ENCODE results near the gene ABI2. TPM values are rescaled to one million over a fixed set of nuclear protein-coding genes. Genes with fewer than 3 reads are reported as not detected.

ABI2 gene
- total RNA-seq, 1 experiment from 2014 or later, result 75.6 TPM

DNA sequence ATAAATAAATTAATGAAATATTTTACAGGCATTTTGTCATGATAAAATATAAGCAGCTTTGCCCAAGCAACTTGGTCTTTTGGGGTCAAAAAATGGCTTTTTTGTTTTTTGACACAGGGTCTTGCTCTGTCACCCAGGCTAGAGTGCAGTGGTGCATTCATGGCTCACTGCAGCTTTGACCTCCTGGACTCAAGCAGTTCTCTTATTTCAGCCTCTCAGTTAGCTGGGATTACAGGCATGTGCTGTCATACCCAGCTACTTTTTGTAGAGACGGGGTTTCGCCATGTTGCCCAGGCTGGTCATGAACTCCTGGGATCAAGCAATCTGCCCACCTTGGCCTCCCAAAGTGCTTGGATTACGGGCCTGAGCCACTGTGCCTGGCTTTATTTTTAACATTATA is 51.0 kb downstream of the ABI2 start:
- H3K4me1 ChIP-seq (ENCODE audit: control insufficient read depth in 1 of 2, insufficient read depth in 2 of 2, low read length in 2 of 2), result peaks cover 3% of the 10 kb centered on the region in 2 experiments; a peak in 1 of 4 replicates
- no peaks in the 10 kb centered on the region for H3K27me3 ChIP-seq (ENCODE audit: insufficient read depth, low read length)
- H3K4me2 ChIP-seq (ENCODE audit: low read length), result no peak overlapping the region
- no peak for ATAC-seq
- no peak overlapping the region for H2AFZ ChIP-seq (ENCODE audit: low read depth, low read length, poor library complexity, severe bottlenecking)
- H3K4me3 ChIP-seq (replicated peaks in 1 of 2; ENCODE audit: low read depth in 1 of 2, low read length in 2 of 2), result no peak overlapping the region
- peaks cover 39% of the 10 kb centered on the region for H3K79me2 ChIP-seq (ENCODE audit: insufficient read depth, low read length)
- CTCF ChIA-PET, result no interaction called here
- no peak for DNase-seq (ENCODE audit: low read depth, low spot score)
- no peaks in the 10 kb centered on the region for H3K9me2 ChIP-seq (ENCODE audit: insufficient read depth)
- no peak overlapping the region for H3K27ac ChIP-seq (ENCODE audit: low read depth, low read length)
- RAD21 ChIA-PET (ENCODE audit: low non-redundant PET in 1 of 2, low total read pairs in 2 of 2, uncharacterized antibody in 2 of 2, unreplicated experiment in 2 of 2), result no interaction called here
- POLR2A ChIA-PET, result no interaction called here
- H3K9ac ChIP-seq (ENCODE audit: low read length), result no peak overlapping the region
- H4K20me1 ChIP-seq (ENCODE audit: insufficient read depth), result no peaks in the 10 kb centered on the region; the same call in 1 of the 2 replicates
- H3K36me3 ChIP-seq (ENCODE audit: control insufficient read depth in 1 of 2, insufficient read depth in 2 of 2, low read length in 2 of 2), result no peaks in the 10 kb centered on the region; a peak in 1 of 4 replicates
- TF ChIP-seq POLR2AphosphoS5 (IDR thresholded peaks at IDR 0.05; ENCODE audit: low read depth, low read length) (no peak), ZFX (IDR thresholded peaks at IDR 0.05) (no peak), REST (IDR thresholded peaks at IDR 0.05; ENCODE audit: low read depth) (no peak), SRF (IDR thresholded peaks at IDR 0.05; ENCODE audit: low read depth) (no peak), CTCF (IDR thresholded peaks at IDR 0.05 in 2 of 3, conservative IDR thresholded peaks at IDR 0.05 in 1 of 3; ENCODE audit: borderline replicate concordance in 1 of 3, insufficient read depth in 1 of 3, low read depth in 2 of 3, low read length in 2 of 3) (no peak), EZH2 (IDR thresholded peaks at IDR 0.05) (no peak), SIN3A (IDR thresholded peaks at IDR 0.05; ENCODE audit: low read depth) (no peak)
- no peaks in the 10 kb centered on the region for H3K9me3 ChIP-seq (ENCODE audit: control insufficient read depth in 1 of 2, insufficient read depth in 1 of 2, low read depth in 1 of 2, low read length in 2 of 2)
- no TSS peak for BruUV-seq (replicated peaks)
- intact Hi-C loops (cut with micrococcal nuclease), result no loop called here

All from HCT116 (cell line).